WTC11 (cell line): Measurements from ENCODE around the gene ZNF587. TPM values are rescaled to one million over a fixed set of nuclear protein-coding genes. Genes with fewer than 3 reads are reported as not detected.
"Not testable (repeated sequence)": the region's sequence is repeated elsewhere in the genome, so short reads cannot be mapped to it uniquely, and the experiment has no call there.

Experiments used
- ATAC-seq: fragments of 200-7000 bp; cut with Tn5 transposase; 2 replicates; pipeline ENCODE4 v1.10.0; 2021; ENCODE audit warnings: mild to moderate bottlenecking, moderate library complexity
- CTCF ChIA-PET: fragments of 300-600 bp; sonication (Branson Sonifier 250); formaldehyde crosslinking; loops from one replicate; lab custom pipeline; 2021; ENCODE audit warnings: antibody characterized with exemption; lab: Charles Lee
- POLR2A ChIA-PET: fragments of 350-600 bp; sonication (Branson Sonifier 250); formaldehyde crosslinking; loops from one replicate; lab custom pipeline; 2021; ENCODE audit warnings: antibody characterized with exemption; lab: Charles Lee
- DNase-seq: peaks from one replicate; pipeline ENCODE4 v3.0.0; 2021; ENCODE audit warnings: low spot score
- H3K27ac Mint-ChIP-seq: 2 replicates; pipeline ENCODE4 v1.8.0; 2021; ENCODE audit warnings: mixed read lengths
- H3K27me3 Mint-ChIP-seq: 2 replicates; pipeline ENCODE4 v1.8.0; 2021; ENCODE audit warnings: low read depth, mild to moderate bottlenecking, moderate library complexity, mixed read lengths
- H3K36me3 Mint-ChIP-seq: 2 replicates; pipeline ENCODE4 v1.8.0; 2021; ENCODE audit warnings: mixed read lengths
- H3K4me1 Mint-ChIP-seq: 2 replicates; pipeline ENCODE4 v1.8.0; 2022; ENCODE audit warnings: mixed read lengths
- H3K4me3 Mint-ChIP-seq: 2 replicates; pipeline ENCODE4 v1.8.0; 2021; ENCODE audit warnings: mild to moderate bottlenecking, moderate library complexity, mixed read lengths
- H3K9me3 Mint-ChIP-seq: 2 replicates; pipeline ENCODE4 v1.8.0; 2021; ENCODE audit warnings: mixed read lengths
- ATF3 ChIP-seq: sonication (generic); formaldehyde crosslinking; conservative IDR thresholded peaks from 2 replicates; pipeline ENCODE4 v1.8.1; 2022; ENCODE audit warnings: mild to moderate bottlenecking, missing genetic modification reagents
- JAZF1 ChIP-seq: fragments of 250-450 bp; sonication (Bioruptor Pico); IDR thresholded peaks from 2 replicates; pipeline ENCODE4 v1.9.0; 2021; ENCODE audit warnings: moderate library complexity, mild to moderate bottlenecking, inconsistent platforms
- MAX ChIP-seq: sonication (generic); formaldehyde crosslinking; IDR thresholded peaks from 2 replicates; pipeline ENCODE4 v1.8.0; 2022; ENCODE audit warnings: mild to moderate bottlenecking, missing genetic modification reagents
- NR1H2 ChIP-seq: sonication (generic); formaldehyde crosslinking; IDR thresholded peaks from 2 replicates; pipeline ENCODE4 v1.9.0; 2021; ENCODE audit warnings: mild to moderate bottlenecking, moderate library complexity, missing genetic modification reagents
- PRRX2 ChIP-seq: fragments of 250-450 bp; sonication (Bioruptor Pico); IDR thresholded peaks from 2 replicates; pipeline ENCODE4 v1.8.0; 2021; ENCODE audit warnings: mild to moderate bottlenecking
- ZBTB21 ChIP-seq: sonication (generic); formaldehyde crosslinking; IDR thresholded peaks from 2 replicates; pipeline ENCODE4 v1.8.1; 2023; ENCODE audit warnings: mild to moderate bottlenecking, missing genetic modification reagents, borderline replicate concordance
- ZNF219 ChIP-seq: sonication (generic); formaldehyde crosslinking; IDR thresholded peaks from 2 replicates; pipeline ENCODE4 v1.8.0; 2023; ENCODE audit warnings: missing genetic modification reagents, mild to moderate bottlenecking, borderline replicate concordance
- ZNF423 ChIP-seq: fragments of 250-450 bp; sonication (Bioruptor Pico); IDR thresholded peaks from 2 replicates; pipeline ENCODE4 v2.1.2; 2022; ENCODE audit warnings: mild to moderate bottlenecking, moderate library complexity
- ZNF512 ChIP-seq: sonication (generic); formaldehyde crosslinking; IDR thresholded peaks from 2 replicates; pipeline ENCODE4 v1.8.1; 2022; ENCODE audit warnings: missing genetic modification reagents, borderline replicate concordance
- total RNA-seq: library from RNA; stranded (reverse); gene quantifications from 3 replicates; pipeline ENCODE4 v1.2.3, GENCODE V29; 2021
- TF ChIP-seq, protein P1 (sequence below): sonication (generic); formaldehyde crosslinking; IDR thresholded peaks from 2 replicates; pipeline ENCODE4 v1.8.0; 2022; ENCODE audit warnings: mild to moderate bottlenecking, missing genetic modification reagents
- TF ChIP-seq, protein P2 (sequence below): sonication (generic); formaldehyde crosslinking; IDR thresholded peaks from 2 replicates; pipeline ENCODE4 v1.8.1; 2023; ENCODE audit warnings: mild to moderate bottlenecking, missing genetic modification reagents, moderate library complexity
- TF ChIP-seq, protein P3 (sequence below): sonication (generic); formaldehyde crosslinking; IDR thresholded peaks from 2 replicates; pipeline ENCODE4 v1.8.1; 2022; ENCODE audit warnings: low read depth, missing genetic modification reagents, borderline replicate concordance
- TF ChIP-seq, protein P4 (sequence below): sonication (generic); formaldehyde crosslinking; conservative IDR thresholded peaks from 2 replicates; pipeline ENCODE4 v1.8.1; 2023; ENCODE audit warnings: mild to moderate bottlenecking, low read depth, missing genetic modification reagents, moderate library complexity
- TF ChIP-seq, protein P5 (sequence below): fragments of 250-450 bp; sonication (Bioruptor Pico); IDR thresholded peaks from 2 replicates; pipeline ENCODE4 v2.1.2; 2022; ENCODE audit warnings: mild to moderate bottlenecking, moderate library complexity

The ZNF587 gene
- total RNA-seq, 1 experiment from 2014 or later, result 57.0 TPM

DNA sequence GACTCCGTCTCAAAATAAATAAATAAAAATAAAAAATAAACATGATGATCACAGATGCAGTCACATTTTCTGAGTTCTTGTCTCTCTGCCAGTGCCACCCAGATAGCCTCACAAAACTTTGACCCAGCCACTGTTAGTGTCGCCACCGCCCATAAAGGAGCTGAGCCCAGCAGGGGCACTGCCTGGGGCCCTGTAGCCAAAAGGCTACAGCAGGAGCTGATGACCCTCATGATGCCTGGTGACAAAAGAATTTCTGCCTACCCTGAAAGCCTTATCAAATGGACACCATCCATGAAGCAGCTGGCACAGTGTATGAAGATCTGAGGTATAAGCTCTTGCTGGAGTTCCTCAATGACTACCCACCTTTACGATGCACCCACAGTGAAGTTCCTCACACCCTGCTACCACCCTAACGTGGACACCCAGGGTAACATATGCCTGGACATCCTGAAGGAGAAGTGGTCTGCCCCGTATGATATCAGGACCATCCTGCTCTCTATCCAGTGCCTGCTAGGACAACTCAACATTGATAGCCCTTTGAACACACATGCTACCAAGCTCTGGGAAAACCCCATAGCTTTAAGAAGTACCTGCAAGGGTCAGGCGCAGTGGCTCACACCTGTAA, 18.3 kb downstream of the ZNF587 start (continued):
- TF ChIP-seq ZNF512, result no peak

- H3K27me3 Mint-ChIP-seq, ATAC-seq, CTCF ChIA-PET, H3K4me3 Mint-ChIP-seq, H3K4me1 Mint-ChIP-seq, DNase-seq: not testable (repeated sequence)
- POLR2A ChIA-PET, result interaction anchor here (0.7 kb wide), 1 partner anchor 19 kb away, joined by 4 read pairs; the partner anchor contains the start of gene ZNF814
- Mint-ChIP-seq H3K27ac (peak overlapping the region; percentile 49; the same call in 1 of the 2 replicates), H3K36me3 (peaks cover 86% of the 10 kb centered on the region), H3K9me3 (peaks cover 37% of the 10 kb centered on the region)
Measured at GRCh38 chr19:57869655-57870054, 20.0 kb downstream of the ZNF587 start.

DNA sequence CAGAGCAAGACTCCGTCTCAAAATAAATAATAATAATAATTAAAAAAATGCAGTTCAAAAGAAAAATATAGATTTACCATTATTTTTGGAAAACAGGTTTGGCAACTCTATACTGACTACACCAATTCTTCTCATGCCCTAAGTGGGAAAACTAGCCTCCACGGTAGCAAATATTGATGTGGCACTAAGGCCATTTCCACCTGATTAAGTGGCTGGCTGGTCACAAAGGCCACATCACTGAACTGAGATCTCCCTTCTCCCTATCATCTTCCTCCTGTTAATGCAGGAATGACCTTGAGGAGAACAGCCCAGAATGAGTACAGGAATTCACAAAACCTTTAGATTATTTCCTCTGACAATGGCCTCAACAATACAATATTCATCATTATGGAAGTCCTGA, 20.6 kb downstream of the ZNF587 start:
- H3K27ac Mint-ChIP-seq, result no peak overlapping the region; the same call in 1 of the 2 replicates
- no peak for DNase-seq

DNA sequence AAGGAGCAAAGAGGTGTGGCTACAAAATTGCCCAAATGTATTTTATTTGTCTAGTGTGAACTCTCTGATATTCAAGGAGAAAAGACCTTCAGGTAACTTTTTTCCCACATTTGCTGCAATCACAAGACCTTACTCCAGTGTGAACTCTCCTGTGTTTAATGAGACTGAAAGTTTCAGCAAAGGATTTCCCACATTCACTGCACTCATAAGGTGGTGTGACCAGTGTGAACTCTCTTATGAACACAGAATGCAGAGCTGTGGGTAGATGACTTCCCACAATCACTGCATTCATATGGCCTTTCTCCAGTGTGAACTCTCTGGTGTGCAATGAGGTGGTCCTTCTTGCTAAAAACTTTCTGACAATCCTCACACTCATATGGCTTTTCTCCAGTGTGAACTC, 22.8 kb downstream of the ZNF587 start:
- CTCF ChIA-PET, result no interaction called here
- TF ChIP-seq NR1H2 (CRISPR knock-in tag) (no peak), MAX (CRISPR knock-in tag) (no peak), ATF3 (no peak), JAZF1 (CRISPR knock-in tag) (no peak), ZNF423 (CRISPR knock-in tag) (no peak), ZNF512 (no peak), ZNF219 (CRISPR knock-in tag) (no peak), PRRX2 (CRISPR knock-in tag) (no peak), ZBTB21 (CRISPR knock-in tag) (no peak)
- TF ChIP-seq, protein P1, sequence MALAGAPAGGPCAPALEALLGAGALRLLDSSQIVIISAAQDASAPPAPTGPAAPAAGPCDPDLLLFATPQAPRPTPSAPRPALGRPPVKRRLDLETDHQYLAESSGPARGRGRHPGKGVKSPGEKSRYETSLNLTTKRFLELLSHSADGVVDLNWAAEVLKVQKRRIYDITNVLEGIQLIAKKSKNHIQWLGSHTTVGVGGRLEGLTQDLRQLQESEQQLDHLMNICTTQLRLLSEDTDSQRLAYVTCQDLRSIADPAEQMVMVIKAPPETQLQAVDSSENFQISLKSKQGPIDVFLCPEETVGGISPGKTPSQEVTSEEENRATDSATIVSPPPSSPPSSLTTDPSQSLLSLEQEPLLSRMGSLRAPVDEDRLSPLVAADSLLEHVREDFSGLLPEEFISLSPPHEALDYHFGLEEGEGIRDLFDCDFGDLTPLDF (CRISPR knock-in tag), result no peak
- TF ChIP-seq, protein P2, sequence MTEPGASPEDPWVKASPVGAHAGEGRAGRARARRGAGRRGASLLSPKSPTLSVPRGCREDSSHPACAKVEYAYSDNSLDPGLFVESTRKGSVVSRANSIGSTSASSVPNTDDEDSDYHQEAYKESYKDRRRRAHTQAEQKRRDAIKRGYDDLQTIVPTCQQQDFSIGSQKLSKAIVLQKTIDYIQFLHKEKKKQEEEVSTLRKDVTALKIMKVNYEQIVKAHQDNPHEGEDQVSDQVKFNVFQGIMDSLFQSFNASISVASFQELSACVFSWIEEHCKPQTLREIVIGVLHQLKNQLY (CRISPR knock-in tag), result no peak
- TF ChIP-seq, all 79 proteins: peak for 0
- peaks cover 57% of the 10 kb centered on the region for H3K9me3 Mint-ChIP-seq
- H3K4me1 Mint-ChIP-seq, result no peaks in the 10 kb centered on the region
- POLR2A ChIA-PET, result no interaction called here
- 0 out of 2 replicates have a peak, but pooled peaks cover 4% of the 10 kb centered on the region for H3K27me3 Mint-ChIP-seq
- H3K27ac Mint-ChIP-seq, result no peak overlapping the region
- H3K36me3 Mint-ChIP-seq, result peaks cover 89% of the 10 kb centered on the region
- DNase-seq (no peak), ATAC-seq (no peak)
- no peak overlapping the region for H3K4me3 Mint-ChIP-seq

More for the DNA sequence above, 20.6 kb downstream of the ZNF587 start:
- no peaks in the 10 kb centered on the region for H3K4me1 Mint-ChIP-seq
- TF ChIP-seq, protein P3, sequence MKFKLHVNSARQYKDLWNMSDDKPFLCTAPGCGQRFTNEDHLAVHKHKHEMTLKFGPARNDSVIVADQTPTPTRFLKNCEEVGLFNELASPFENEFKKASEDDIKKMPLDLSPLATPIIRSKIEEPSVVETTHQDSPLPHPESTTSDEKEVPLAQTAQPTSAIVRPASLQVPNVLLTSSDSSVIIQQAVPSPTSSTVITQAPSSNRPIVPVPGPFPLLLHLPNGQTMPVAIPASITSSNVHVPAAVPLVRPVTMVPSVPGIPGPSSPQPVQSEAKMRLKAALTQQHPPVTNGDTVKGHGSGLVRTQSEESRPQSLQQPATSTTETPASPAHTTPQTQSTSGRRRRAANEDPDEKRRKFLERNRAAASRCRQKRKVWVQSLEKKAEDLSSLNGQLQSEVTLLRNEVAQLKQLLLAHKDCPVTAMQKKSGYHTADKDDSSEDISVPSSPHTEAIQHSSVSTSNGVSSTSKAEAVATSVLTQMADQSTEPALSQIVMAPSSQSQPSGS (CRISPR knock-in tag), result no peak
- TF ChIP-seq, protein P4, sequence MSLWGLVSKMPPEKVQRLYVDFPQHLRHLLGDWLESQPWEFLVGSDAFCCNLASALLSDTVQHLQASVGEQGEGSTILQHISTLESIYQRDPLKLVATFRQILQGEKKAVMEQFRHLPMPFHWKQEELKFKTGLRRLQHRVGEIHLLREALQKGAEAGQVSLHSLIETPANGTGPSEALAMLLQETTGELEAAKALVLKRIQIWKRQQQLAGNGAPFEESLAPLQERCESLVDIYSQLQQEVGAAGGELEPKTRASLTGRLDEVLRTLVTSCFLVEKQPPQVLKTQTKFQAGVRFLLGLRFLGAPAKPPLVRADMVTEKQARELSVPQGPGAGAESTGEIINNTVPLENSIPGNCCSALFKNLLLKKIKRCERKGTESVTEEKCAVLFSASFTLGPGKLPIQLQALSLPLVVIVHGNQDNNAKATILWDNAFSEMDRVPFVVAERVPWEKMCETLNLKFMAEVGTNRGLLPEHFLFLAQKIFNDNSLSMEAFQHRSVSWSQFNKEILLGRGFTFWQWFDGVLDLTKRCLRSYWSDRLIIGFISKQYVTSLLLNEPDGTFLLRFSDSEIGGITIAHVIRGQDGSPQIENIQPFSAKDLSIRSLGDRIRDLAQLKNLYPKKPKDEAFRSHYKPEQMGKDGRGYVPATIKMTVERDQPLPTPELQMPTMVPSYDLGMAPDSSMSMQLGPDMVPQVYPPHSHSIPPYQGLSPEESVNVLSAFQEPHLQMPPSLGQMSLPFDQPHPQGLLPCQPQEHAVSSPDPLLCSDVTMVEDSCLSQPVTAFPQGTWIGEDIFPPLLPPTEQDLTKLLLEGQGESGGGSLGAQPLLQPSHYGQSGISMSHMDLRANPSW (CRISPR knock-in tag), result no peak
- TF ChIP-seq, protein P5, sequence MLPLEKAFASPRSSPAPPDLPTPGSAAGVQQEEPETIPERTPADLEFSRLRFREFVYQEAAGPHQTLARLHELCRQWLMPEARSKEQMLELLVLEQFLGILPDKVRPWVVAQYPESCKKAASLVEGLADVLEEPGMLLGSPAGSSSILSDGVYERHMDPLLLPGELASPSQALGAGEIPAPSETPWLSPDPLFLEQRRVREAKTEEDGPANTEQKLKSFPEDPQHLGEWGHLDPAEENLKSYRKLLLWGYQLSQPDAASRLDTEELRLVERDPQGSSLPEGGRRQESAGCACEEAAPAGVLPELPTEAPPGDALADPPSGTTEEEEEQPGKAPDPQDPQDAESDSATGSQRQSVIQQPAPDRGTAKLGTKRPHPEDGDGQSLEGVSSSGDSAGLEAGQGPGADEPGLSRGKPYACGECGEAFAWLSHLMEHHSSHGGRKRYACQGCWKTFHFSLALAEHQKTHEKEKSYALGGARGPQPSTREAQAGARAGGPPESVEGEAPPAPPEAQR (CRISPR knock-in tag), result no peak
- H3K9me3 Mint-ChIP-seq, result peaks cover 40% of the 10 kb centered on the region
- CTCF ChIA-PET, result no interaction called here
- ATAC-seq, result no peak
- H3K4me3 Mint-ChIP-seq, result no peak overlapping the region
- POLR2A ChIA-PET, result interaction anchor here (0.7 kb wide), 1 partner anchor 19 kb away, joined by 4 read pairs; the partner anchor contains the start of gene ZNF814
- 0 out of 2 replicates have a peak, but pooled peaks cover 4% of the 10 kb centered on the region for H3K27me3 Mint-ChIP-seq
- H3K36me3 Mint-ChIP-seq, result peaks cover 86% of the 10 kb centered on the region
